Ascending aorta (tissue), 2 donors: ENCODE results near the gene NKX2-2. TPM values are rescaled to one million over a fixed set of nuclear protein-coding genes. Genes with fewer than 3 reads are reported as not detected.

ENCODE experiments used
- DNase-seq, 2 donors: peaks; one replicate each; pipeline ENCODE4 v3.0.0-alpha.2; 2019; ENCODE audit warnings: low spot score in 2 of 2
- H3K27ac ChIP-seq, 2 donors: fragments of 200-600 bp; sonication (generic); one replicate each; pipeline ENCODE4 v1.5.1; 2016 to 2017; ENCODE audit warnings: mild to moderate bottlenecking in 1 of 2
- H3K27me3 ChIP-seq: fragments of 200-600 bp; sonication (generic); one replicate; pipeline ENCODE4 v1.5.1; 2017
- H3K36me3 ChIP-seq, 2 donors: fragments of 200-600 bp; sonication (generic); one replicate each; pipeline ENCODE4 v1.5.1; 2016
- H3K4me1 ChIP-seq, 2 donors: fragments of 200-600 bp; sonication (generic); one replicate each; pipeline ENCODE4 v1.5.1; 2016 to 2017; ENCODE audit warnings: mild to moderate bottlenecking in 1 of 2
- H3K4me3 ChIP-seq, 2 donors: fragments of 200-600 bp; sonication (generic); one replicate each; pipeline ENCODE4 v1.5.1; 2016 to 2017; ENCODE audit warnings: mild to moderate bottlenecking in 1 of 2
- H3K9me3 ChIP-seq, 2 donors: fragments of 200-600 bp; sonication (generic); one replicate each; pipeline ENCODE4 v1.5.1; 2016
- CTCF ChIP-seq, 3 experiments: fragments of 200-600 bp in 2 of 3; fragments of 450-650 bp in 1 of 3; sonication (generic) in 2 of 3; IDR thresholded peaks; one replicate each; pipeline ENCODE4 v1.5.1; 2016 to 2019; ENCODE audit warnings: antibody characterized with exemption in 3 of 3, mild to moderate bottlenecking in 1 of 3, moderate library complexity in 1 of 3
- intact Hi-C: fragments of 100-400 bp; cut with DNase I; formaldehyde crosslinking; loops from one replicate; pipeline ENCODE4 v1.15.1; 2023
- total RNA-seq: library from RNA; depleted of rRNA; stranded (reverse); fragments of >200 nt; gene quantifications from one replicate; pipeline ENCODE4 v1.1.0, GENCODE V29; 2016

NKX2-2 gene
- total RNA-seq, 1 donor from 2014 or later = not detected

- Histone ChIP-seq H3K27me3 (peaks cover 13% of the 10 kb centered on the region), H3K27ac (no peak overlapping the region), H3K9me3 (no peaks in the 10 kb centered on the region), H3K4me1 (peaks cover 0 to 6% of the 10 kb centered on the region in 2 donors), H3K36me3 (no peaks in the 10 kb centered on the region), H3K4me3 (peak overlapping the region in 1 of 2 donors; percentile 38)
- intact Hi-C loops = no loop called here
- DNase-seq = no peak
- no peak for TF ChIP-seq CTCF (IDR thresholded peaks at IDR 0.05)
These were observed 8.0 kb upstream of the NKX2-2 start for GRCh38 chr20:21521596-21522480.

GRCh38 chr20:21520702-21521595, 7.1 kb upstream of the NKX2-2 start:
- no peaks in the 10 kb centered on the region for H3K9me3 ChIP-seq
- no peak overlapping the region for H3K4me3 ChIP-seq
- H3K36me3 ChIP-seq = no peaks in the 10 kb centered on the region
- no peak for TF ChIP-seq CTCF (IDR thresholded peaks at IDR 0.05)
- intact Hi-C loops = no loop called here
- DNase-seq = no peak
- H3K27ac ChIP-seq = no peak overlapping the region
- peaks cover 0 to 6% of the 10 kb centered on the region in 2 donors for H3K4me1 ChIP-seq
- H3K27me3 ChIP-seq = peaks cover 13% of the 10 kb centered on the region

GRCh38 chr20:21519136-21519584, 5.3 kb upstream of the NKX2-2 start:
- Histone ChIP-seq H3K27ac (no peak overlapping the region), H3K27me3 (peaks cover 24% of the 10 kb centered on the region), H3K9me3 (no peaks in the 10 kb centered on the region), H3K36me3 (no peaks in the 10 kb centered on the region), H3K4me1 (peaks cover 0 to 18% of the 10 kb centered on the region in 2 donors), H3K4me3 (no peak overlapping the region)
- DNase-seq = no peak
- no peak for TF ChIP-seq CTCF (IDR thresholded peaks at IDR 0.05)
- intact Hi-C loops = no loop called here

- Histone ChIP-seq H3K9me3 (no peaks in the 10 kb centered on the region), H3K4me1 (peaks cover 0 to 25% of the 10 kb centered on the region in 2 donors), H3K36me3 (no peaks in the 10 kb centered on the region), H3K27ac (no peak overlapping the region), H3K4me3 (no peak overlapping the region), H3K27me3 (peaks cover 26% of the 10 kb centered on the region)
- TF ChIP-seq CTCF (IDR thresholded peaks at IDR 0.05) = no peak
- no peak for DNase-seq
- intact Hi-C loops = no loop called here
These were observed 4.6 kb upstream of the NKX2-2 start for GRCh38 chr20:21518292-21518991.

GRCh38 chr20:21517566-21518277, 3.9 kb upstream of the NKX2-2 start:
- H3K4me3 ChIP-seq = no peak overlapping the region
- intact Hi-C loops = no loop called here
- no peak for DNase-seq
- no peak overlapping the region for H3K27ac ChIP-seq
- H3K36me3 ChIP-seq = no peaks in the 10 kb centered on the region
- no peaks in the 10 kb centered on the region for H3K9me3 ChIP-seq
- no peak for TF ChIP-seq CTCF (IDR thresholded peaks at IDR 0.05)
- H3K27me3 ChIP-seq = peaks cover 33% of the 10 kb centered on the region
- peaks cover 4 to 30% of the 10 kb centered on the region in 2 donors for H3K4me1 ChIP-seq
